GM11168 (cell line): ENCODE data around the gene TRIM24.

Source experiments
- in situ Hi-C: fragments of 300-500 bp; cut with MboI; formaldehyde crosslinking; loops from one replicate; pipeline ENCODE4 v1.12.0; 2022; ENCODE audit warnings: low sequenced_read_pairs; ENCODE audit not compliant: unreplicated experiment

The TRIM24 gene

DNA sequence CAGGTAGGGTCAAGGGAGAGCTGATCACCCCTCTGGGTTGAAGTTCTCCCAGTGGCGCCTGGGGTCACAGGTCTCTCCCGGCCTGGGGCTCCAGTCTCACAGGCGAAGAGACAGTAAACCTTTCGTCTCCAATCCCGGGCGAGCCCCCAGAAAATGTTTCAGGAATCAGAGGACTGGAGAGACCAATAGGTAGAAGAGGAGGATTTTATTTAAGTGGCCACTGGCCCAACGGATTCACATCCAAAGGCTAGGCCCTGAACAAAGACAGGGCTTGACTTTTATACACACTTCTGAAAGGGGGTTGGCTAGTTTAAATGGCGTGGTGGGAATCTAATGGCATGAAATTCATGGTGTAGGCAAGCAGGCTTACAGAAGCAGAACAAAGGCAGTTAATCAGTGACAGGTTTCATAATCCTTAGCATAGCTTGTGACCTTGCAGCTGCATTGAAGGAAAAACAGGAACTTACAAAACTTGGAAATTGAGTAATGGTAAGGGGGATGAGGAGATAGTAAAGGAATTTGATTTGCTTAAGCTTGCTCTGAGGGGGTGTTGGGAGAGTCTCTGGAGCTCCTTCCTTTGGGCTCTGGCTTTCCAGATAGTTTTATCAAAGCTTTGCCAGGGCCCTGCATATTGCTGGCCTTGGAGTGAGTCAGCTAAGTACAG, 105.5 kb downstream of the TRIM24 start:
- in situ Hi-C loops, result no loop called here

DNA sequence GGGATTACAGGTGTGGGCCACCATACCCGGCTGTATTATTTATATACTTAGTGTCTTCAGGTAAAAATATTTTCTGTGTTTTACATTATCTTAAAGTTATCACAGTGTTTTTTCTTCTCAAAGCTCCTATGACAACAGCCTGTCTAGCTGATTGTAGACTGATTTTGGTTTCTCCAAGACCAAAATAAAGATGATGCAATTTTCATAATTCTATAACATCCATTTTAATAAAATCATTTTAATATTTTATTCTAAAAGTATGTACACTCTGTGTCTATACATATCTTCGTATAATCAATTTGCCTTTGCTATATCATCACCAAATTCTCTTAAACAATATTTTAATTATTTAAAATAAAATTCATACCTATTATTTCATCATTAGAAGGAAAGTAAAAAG, 108.6 kb downstream of the TRIM24 start:
- in situ Hi-C loops, result no loop called here

- in situ Hi-C loops, result no loop called here
Measured at GRCh38 chr7:138569418-138569817, 109.4 kb downstream of the TRIM24 start.

GRCh38 chr7:138570715-138571114, 110.7 kb downstream of the TRIM24 start:
- in situ Hi-C loops, result no loop called here

DNA sequence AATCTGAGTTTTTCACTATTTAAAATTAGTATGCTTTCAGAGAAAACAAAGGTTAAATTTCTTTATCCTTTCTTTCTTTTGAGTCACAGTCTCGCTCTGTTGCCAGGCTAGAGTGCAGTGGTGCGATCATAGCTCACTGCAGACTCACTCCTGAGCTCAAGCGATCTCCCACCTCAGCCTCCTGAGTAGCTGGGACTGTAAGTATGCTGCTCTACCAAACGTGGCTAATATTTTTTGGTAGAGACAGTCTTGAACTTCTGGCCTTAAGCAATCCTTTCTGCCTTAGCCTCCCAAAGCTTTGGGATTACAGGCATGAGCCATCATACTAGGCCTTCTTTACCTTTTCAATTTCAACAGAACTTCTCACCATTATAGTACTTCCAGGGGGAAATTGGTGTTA, 113.7 kb downstream of the TRIM24 start:
- in situ Hi-C loops, result no loop called here

DNA sequence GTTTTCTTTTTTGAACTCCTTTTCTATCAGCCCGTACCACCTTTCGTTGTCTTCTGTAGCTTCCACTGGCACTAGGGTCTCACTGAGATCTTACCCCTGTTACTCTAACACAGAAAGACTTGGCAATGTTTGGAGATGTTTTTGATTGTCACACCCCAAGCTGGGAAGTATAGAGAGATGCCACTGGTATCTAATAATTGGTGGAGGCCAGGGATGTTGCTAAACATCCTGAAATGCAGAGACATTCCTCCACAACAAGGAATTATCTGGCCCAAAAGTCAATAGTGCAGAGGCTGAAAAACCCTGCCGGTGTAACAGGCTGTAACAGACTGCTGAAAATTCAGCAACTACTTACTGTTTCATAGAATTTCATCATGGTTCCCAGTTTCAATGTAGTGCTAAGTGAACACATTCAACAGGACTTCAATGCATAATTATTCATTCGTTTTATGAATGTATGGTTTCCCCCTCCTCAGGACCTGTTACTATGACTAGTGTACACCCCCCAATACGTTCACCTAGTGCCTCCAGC, 115.9 kb downstream of the TRIM24 start:
- in situ Hi-C loops, result no loop called here

GRCh38 chr7:138579136-138579535, 119.1 kb downstream of the TRIM24 start:
- in situ Hi-C loops, result no loop called here

DNA sequence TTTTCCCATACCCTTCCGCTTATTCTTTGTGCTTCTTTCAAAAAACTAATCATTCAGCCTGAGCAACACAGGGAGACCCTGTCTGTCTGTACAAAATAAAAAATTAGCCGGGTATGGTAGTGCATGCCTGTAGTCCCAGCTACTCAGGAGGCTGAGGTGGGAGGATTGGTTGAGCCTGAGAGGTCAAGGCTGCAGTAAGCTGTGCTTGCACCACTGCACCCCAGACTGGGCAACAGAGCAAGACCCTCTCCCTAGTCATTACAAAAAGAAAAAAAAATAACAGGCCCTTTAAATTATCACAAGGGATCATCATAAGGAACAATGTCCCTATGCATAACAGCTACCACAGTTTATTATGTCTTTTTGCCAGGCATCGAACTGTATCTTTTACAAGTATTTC, 119.6 kb downstream of the TRIM24 start:
- in situ Hi-C loops, result no loop called here

DNA sequence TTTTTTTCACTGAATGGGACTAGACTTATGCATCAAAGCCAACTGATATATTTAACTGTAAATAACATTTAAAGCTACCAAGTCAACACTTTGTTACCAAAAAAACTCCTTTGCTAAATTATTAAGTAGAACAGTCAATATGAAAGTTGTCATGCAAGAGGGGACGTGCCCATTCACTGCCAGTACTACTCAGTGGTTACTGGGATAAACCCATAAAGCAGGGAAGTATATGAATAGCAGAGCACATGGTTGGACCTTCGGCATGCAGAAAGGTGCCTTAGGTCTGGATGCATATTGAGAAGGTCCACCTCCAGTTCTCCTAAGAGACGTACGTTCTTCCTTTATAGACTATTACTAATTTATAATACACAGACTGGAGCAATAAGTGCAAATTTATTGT, 121.0 kb downstream of the TRIM24 start:
- in situ Hi-C loops, result no loop called here

DNA sequence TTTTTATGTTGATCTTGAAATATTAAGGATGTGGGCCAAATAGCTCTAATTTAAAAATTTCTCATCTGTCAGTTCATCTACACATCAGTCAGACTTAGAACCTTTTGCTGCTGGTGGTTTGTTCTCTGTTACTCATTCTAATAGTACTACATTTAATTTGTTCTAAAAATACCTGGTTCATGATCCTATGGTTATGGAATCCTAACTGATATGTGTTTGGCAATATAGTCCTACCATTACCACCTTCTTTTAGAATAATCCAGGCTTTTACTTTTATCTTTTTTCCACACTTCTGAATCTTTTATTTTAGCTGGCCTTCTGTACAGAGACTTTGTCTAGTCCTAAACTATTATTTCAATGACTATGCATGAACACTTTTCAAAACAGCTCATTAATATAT, 124.2 kb downstream of the TRIM24 start:
- in situ Hi-C loops, result no loop called here

GRCh38 chr7:138584696-138585095, 124.6 kb downstream of the TRIM24 start:
- in situ Hi-C loops, result no loop called here

DNA sequence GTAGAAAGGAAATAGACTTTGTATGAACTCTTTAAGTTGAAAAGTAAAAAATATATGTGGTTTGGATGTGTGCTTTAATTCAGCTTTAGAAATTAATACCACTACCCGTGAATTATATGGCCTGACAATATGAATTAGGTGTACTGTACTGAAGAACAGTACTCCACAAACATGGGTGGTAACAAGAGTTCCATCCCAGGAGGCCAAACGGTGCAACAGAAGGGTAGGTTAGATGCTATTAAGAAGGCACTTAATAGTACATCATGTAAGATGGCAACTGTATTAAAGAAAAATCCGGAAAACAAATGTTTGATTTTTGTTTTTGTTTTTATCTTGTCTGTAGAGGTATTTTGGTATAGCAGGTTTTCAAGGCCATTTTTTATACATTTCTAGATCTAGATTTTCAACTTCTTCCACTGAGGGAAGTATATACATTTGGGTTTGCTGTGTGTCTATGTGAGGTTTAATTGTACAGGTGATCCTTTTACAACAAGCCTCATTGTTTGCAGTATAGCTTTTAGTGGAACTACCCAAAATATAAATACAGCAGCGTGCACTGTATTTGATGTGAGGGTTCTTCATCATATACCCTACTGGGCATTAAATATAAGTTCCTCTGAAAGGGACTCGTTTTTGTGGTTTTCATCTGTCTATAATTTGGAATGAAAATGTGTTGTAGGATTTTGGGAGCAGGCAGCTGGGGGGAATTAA, 125.4 kb downstream of the TRIM24 start:
- in situ Hi-C loops, result no loop called here

- in situ Hi-C loops, result no loop called here
Measured at GRCh38 chr7:138587485-138587884, 127.4 kb downstream of the TRIM24 start.

- in situ Hi-C loops, result no loop called here
Measured at GRCh38 chr7:138588986-138589385, 128.9 kb downstream of the TRIM24 start.

DNA sequence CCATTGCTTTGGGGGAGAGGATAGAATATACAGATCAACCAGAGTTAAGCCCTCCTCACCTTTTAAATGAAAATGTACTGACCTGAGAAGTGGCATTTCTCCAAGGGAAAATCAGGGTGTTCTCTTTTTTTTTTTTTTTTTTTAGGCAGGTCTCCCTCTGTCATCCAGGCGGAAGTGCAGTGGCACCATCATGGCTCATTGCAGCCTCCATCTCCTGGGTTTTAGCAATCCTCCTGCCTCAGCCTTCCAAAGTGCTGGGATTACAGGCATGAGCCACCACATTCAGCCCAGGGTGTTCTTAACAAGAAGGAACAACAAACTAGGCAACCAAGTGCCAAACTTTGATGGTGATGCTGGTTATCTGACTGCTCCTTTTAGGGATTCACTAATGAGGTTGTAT, 130.1 kb downstream of the TRIM24 start:
- in situ Hi-C loops, result no loop called here

DNA sequence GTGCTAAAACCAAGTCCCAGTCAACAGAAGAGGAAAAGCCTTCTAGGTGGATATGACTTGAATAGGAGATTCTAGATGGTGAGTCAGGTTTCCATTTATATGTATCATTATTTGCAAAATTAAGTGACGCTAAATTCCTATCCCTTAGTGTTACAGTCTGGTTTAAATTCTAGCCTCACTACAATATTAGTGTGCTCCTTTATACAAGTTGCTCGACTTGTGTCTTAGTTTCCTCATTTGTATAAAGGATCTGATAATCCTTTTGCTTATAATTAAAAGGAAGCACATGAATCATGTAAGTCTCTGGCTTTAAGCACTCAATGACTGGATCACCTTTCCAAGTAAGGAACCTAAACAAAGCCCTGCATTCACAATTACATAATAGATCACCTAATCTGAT, 135.4 kb downstream of the TRIM24 start:
- in situ Hi-C loops, result no loop called here

GRCh38 chr7:138602451-138602850, 142.4 kb downstream of the TRIM24 start:
- in situ Hi-C loops, result no loop called here

DNA sequence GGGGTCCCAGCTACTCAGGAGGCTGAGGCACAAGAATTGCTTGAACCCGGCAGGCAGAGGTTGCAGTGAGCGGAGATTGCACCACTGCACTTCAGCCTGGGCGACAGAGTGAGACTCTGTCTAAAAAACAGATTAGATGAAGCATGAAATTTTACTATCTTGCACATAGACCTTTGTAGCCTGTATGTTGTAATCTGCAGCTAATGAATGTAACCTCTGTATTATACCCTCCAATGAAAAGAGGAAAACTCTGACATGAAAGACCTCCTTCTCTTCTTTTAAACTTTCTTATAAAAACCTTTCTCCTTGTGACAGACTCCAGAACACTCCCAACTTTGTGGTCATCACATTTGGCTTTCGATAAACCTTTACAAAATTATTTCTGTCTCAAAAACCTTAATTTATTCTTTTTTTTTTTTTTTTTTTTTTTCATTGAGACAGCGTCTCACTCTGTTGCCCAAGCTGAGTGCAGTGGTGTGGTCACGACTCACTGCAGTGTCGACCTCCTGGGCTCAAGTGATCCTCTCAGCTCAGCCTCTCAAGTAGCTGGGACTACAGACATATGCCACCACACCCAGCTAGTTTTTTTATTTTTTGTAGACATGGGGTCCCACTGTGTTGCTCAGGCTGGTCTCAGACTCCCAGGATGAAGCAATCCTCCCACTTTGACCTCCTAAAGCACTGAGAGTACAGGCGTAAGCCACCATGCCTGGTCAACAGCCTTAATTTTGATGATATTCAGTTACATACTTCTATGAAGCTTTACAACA, 143.7 kb downstream of the TRIM24 start:
- in situ Hi-C loops, result no loop called here

DNA sequence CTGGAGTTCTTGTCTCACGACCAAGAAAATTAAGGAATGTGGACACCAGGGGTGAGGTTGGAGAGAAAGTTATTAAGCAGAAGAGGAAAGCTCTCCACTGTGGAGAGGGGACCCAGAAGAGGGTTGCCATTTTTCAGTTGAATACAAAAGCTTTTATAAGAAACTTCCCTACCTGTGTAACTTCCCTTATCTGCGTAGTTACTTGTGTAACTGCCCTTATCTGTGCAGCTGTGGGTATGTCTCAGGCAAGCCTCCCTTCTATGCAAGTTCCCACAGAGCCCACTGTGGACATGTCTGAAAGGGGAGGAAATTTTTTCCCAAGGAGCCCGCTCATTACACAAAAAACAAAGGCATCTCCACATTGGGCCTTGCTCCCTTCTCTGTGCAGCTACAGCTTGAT, 146.2 kb downstream of the TRIM24 start:
- in situ Hi-C loops, result no loop called here

DNA sequence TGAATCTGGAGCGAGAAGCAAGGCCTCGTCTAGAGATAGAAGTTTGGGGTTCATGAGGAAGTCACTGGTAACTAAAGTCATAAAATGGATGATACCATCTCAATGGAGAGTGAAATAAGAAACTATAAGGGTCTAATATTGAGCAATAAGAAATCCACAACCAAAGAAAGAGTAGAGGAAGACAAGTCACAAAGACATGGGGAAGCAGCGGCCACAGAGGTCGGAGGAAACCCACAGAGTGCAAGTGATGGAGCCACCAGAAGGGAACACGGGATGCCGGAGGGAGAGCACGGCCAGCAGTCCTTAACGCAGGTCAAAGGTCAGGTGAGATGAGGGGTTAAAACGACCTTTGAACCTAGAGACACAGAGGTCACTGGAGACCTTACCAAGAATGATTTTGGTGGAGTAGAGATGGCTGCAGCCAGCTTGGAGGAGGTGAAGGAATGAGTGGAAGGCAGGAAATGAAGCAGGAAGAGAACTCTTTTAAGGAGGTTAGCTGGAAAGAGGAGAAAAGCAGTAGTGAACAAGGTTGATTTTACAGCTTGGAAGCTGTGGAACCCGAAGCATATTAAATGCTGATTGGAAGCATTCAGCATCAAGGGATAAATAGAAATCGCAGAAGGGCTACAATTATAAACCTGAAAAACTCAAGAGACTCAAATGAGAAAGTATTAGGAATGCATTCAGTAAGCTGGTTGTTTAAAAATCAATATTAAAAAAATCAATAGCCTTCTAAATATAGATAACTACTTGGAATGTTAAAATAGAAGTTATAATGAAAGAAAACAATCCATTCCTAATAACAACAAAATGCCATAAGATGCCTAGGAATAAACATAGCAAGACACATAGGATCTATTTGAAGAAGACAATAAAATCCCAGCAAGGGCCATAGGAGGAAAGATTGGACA, 147.4 kb downstream of the TRIM24 start:
- in situ Hi-C loops, result no loop called here
